Mesothelial cell of epicardium (in vitro differentiated cells): ENCODE results near the gene PCTP. TPM values are rescaled to one million over a fixed set of nuclear protein-coding genes. Genes with fewer than 3 reads are reported as not detected.
A peak's percentile ranks its signal among the peaks of the same experiment; 100 is the strongest.

ENCODE experiments used
- DNase-seq, 2 experiments: peaks; one replicate each; pipeline ENCODE4 v3.0.0; 2021; ENCODE audit warnings: low spot score in 2 of 2; ENCODE audit not compliant: unreplicated experiment in 2 of 2
- H3K27ac Mint-ChIP-seq: 2 replicates; pipeline ENCODE4 v1.8.0; 2021; ENCODE audit warnings: mixed read lengths
- H3K27me3 Mint-ChIP-seq: 2 replicates; pipeline ENCODE4 v1.8.0; 2021; ENCODE audit warnings: low read depth, mixed read lengths
- H3K36me3 Mint-ChIP-seq: 2 replicates; pipeline ENCODE4 v1.8.0; 2021; ENCODE audit warnings: mixed read lengths
- H3K4me1 Mint-ChIP-seq: 2 replicates; pipeline ENCODE4 v1.8.0; 2021; ENCODE audit warnings: mixed read lengths
- H3K4me3 Mint-ChIP-seq: 2 replicates; pipeline ENCODE4 v1.8.0; 2021; ENCODE audit warnings: mild to moderate bottlenecking, moderate library complexity, mixed read lengths
- H3K9me3 Mint-ChIP-seq: 2 replicates; pipeline ENCODE4 v1.8.0; 2021; ENCODE audit warnings: mixed read lengths
- CTCF ChIP-seq: fragments of 200-600 bp; sonication (generic); IDR thresholded peaks from one replicate; pipeline ENCODE4 v1.5.0; 2021; ENCODE audit warnings: antibody characterized with exemption; ENCODE audit not compliant: unreplicated experiment
- total RNA-seq: library from RNA; stranded (reverse); gene quantifications from 3 replicates; pipeline ENCODE4 v1.2.1, GENCODE V29; 2021

The PCTP gene
- total RNA-seq, 1 donor from 2014 or later: 13.3 TPM

- Mint-ChIP-seq H3K27me3 (no peaks in the 10 kb centered on the region), H3K9me3 (peaks cover 3% of the 10 kb centered on the region), H3K27ac (peak overlapping the region; percentile 73), H3K36me3 (no peaks in the 10 kb centered on the region), H3K4me1 (peaks cover 12% of the 10 kb centered on the region), H3K4me3 (no peak overlapping the region)
- DNase-seq: no peak
- TF ChIP-seq CTCF: no peak
Measured at GRCh38 chr17:55743103-55743679, 7.7 kb upstream of the PCTP start.

GRCh38 chr17:55745258-55745657 lies 5.6 kb upstream of the PCTP start:
- H3K4me3 Mint-ChIP-seq: no peak overlapping the region
- no peak for DNase-seq
- peaks cover 12% of the 10 kb centered on the region for H3K4me1 Mint-ChIP-seq
- H3K27me3 Mint-ChIP-seq: no peaks in the 10 kb centered on the region
- H3K9me3 Mint-ChIP-seq: peaks cover 3% of the 10 kb centered on the region
- no peaks in the 10 kb centered on the region for H3K36me3 Mint-ChIP-seq
- no peak overlapping the region for H3K27ac Mint-ChIP-seq
- TF ChIP-seq CTCF: no peak

- no peak overlapping the region for H3K4me3 Mint-ChIP-seq
- H3K9me3 Mint-ChIP-seq: peaks cover 3% of the 10 kb centered on the region
- DNase-seq: no peak
- peaks cover 20% of the 10 kb centered on the region for H3K4me1 Mint-ChIP-seq
- H3K36me3 Mint-ChIP-seq: no peaks in the 10 kb centered on the region
- H3K27ac Mint-ChIP-seq: no peak overlapping the region
- no peak for TF ChIP-seq CTCF
- H3K27me3 Mint-ChIP-seq: no peaks in the 10 kb centered on the region
Measured at GRCh38 chr17:55746466-55746865, 4.4 kb upstream of the PCTP start.

GRCh38 chr17:55747209-55747608 lies 3.6 kb upstream of the PCTP start:
- DNase-seq: no peak
- no peaks in the 10 kb centered on the region for H3K36me3 Mint-ChIP-seq
- TF ChIP-seq CTCF: no peak
- no peak overlapping the region for H3K4me3 Mint-ChIP-seq
- peaks cover 3% of the 10 kb centered on the region for H3K9me3 Mint-ChIP-seq
- H3K4me1 Mint-ChIP-seq: peaks cover 25% of the 10 kb centered on the region
- H3K27me3 Mint-ChIP-seq: no peaks in the 10 kb centered on the region
- H3K27ac Mint-ChIP-seq: no peak overlapping the region

GRCh38 chr17:55748841-55749240 lies 2.0 kb upstream of the PCTP start:
- H3K27ac Mint-ChIP-seq: no peak overlapping the region
- H3K4me3 Mint-ChIP-seq: no peak overlapping the region
- H3K4me1 Mint-ChIP-seq: peaks cover 19% of the 10 kb centered on the region
- H3K27me3 Mint-ChIP-seq: no peaks in the 10 kb centered on the region
- peaks cover 4% of the 10 kb centered on the region for H3K36me3 Mint-ChIP-seq
- no peak for DNase-seq
- TF ChIP-seq CTCF: no peak
- H3K9me3 Mint-ChIP-seq: peaks cover 3% of the 10 kb centered on the region

- Mint-ChIP-seq H3K27me3 (no peaks in the 10 kb centered on the region), H3K27ac (no peak overlapping the region), H3K4me1 (peaks cover 19% of the 10 kb centered on the region), H3K36me3 (peaks cover 9% of the 10 kb centered on the region), H3K4me3 (peak overlapping the region; percentile 87), H3K9me3 (peaks cover 3% of the 10 kb centered on the region)
- TF ChIP-seq CTCF: no peak
- no peak for DNase-seq
Measured at GRCh38 chr17:55749985-55750384, 866 bp upstream of the PCTP start.
